Measurements from ENCODE around the gene HS3ST5.

GRCh38 chr6:114030767-114031166 is 312.1 kb downstream of the HS3ST5 start:
- no peak for TF ChIP-seq CTCF (IDR thresholded peaks at IDR 0.05)
- TF ChIP-seq ZFX (IDR thresholded peaks at IDR 0.05; ENCODE audit: borderline replicate concordance), result no peak
